GM19240 (cell line): ENCODE measurements around the gene TCF7L2.

ENCODE experiments used
- DNase-seq: peaks from one replicate; pipeline ENCODE4 v3.0.0; 2011; ENCODE audit warnings: low spot score; ENCODE audit not compliant: insufficient read length

The TCF7L2 gene

DNA sequence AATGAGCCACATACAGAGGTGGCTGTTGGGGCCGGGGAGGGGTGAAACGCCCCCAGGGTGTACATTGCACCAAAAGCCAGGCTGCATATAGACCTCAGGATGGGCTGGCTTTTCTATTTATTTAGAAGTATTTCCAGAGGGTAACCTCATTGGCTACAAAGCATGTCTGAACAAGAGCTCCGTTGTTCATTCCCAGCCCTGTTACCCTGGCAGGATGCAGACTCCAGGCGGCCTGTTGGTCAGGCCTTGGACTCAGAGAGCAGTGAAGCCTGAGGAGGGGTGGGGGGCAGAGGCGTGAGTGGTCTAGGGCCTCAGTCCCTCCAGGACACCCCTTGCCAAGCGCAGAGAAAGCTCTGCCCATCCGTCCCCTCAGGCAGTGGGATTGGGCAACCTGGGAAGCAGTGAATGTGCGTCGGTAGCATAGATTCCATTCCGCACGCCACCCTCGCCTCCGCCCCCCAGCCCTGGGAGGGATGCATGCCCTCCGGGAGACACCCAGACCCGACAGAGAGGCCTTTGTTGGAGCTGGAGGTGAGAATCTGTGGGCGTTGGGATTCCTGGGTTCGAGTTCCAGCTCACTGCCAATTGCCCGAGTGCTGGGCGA lies 41.9 kb downstream of the TCF7L2 start:
- DNase-seq, result no peak

GRCh38 chr10:112996462-112996861 lies 46.4 kb downstream of the TCF7L2 start:
- no peak for DNase-seq

DNA sequence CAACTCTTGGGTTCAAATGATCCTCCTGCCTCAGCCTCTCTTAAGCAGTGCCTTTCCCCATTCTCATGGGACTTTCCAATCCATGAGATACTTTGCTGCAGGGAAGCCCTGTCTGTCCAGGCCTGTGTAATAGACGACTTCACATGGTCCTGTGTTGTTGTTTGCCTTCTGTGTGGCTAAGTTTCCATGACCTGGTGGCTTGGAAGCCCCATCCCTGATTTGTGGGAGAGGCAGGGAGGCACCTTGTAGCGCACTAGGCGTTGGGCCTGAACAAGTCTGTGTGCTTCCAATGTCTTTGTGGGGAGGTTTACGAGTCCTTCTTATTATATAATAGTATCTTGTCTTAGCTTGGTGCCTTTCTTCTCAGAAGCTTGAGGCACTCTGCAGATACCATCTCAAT lies 49.1 kb downstream of the TCF7L2 start:
- DNase-seq, result no peak

DNA sequence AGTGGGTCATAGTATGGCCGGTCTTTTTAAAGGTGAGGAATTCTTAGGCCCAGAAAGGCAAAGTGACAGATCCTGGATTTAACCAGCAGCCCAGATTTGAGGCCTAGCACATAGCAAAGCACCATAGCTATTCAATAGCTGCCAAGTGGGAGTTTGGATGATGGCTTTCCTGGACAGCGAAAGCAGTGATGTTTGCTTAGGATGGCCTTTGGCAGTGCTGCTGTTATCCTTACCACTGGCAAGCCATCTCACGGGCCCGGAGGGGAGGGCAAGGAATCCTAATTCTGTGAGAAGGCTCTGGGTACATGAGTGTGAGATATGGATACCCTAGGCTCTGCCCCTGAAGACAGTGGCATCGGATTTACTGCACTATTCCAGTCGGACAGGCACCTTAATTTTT lies 50.4 kb downstream of the TCF7L2 start:
- no peak for DNase-seq

DNA sequence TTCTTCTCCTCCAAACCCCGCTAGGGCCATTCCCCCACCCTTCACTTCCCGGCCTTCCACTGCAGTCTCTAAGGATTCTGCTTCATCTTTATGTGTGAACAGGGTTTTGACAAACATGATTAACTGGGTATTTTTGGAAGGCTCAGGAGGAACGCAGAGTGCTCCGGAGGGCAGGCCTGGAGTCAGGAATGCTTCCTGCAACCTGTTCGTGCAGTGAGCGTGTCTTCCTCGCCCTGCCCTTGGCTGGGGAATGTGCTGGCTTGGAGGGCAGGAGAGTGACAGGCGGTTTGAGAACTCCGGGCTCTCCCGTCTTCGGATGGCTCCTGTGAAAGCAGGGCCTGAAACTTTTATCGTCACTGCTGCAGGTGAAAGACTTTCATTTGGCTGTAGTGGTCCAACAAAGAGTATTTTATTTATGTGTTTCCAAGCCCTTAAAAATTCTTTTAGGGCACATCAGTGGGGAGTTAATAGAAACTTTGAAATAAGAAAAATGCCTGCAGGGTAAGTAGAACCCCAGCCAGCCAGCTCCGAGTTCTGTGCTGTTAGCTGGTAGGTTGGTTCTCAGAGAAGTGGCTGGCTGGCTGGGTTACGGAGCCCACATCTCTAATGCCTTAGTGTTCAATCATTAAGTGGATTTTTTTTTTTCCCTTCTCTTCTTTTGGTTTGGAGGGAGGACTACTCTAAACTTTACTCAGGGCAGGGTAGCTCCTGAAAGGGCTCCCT lies 51.0 kb downstream of the TCF7L2 start:
- no peak for DNase-seq

GRCh38 chr10:113001599-113002448 lies 51.8 kb downstream of the TCF7L2 start:
- DNase-seq, result no peak

- DNase-seq, result no peak
Measured at GRCh38 chr10:113002449-113002777, 52.4 kb downstream of the TCF7L2 start.

DNA sequence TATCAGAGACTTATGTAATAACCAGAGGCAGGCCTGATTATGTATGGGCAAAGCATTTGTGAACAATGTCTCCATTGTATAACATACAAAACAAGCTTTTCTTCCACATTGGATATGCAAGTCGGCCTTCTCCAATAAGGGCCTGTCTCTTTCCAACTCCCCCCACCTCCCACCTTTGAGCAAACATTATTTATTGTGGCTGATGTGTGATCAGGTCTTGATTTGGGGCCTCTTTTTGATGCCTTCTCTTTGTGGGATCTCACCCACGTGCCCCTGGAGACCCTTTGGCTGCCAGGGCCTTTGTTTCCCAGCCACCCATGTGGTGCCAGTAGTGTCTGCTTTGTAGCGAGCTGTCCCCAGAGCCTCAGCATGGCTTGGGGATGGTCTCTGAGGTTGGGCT lies 53.0 kb downstream of the TCF7L2 start:
- no peak for DNase-seq

GRCh38 chr10:113004069-113004618 lies 54.1 kb downstream of the TCF7L2 start:
- no peak for DNase-seq

DNA sequence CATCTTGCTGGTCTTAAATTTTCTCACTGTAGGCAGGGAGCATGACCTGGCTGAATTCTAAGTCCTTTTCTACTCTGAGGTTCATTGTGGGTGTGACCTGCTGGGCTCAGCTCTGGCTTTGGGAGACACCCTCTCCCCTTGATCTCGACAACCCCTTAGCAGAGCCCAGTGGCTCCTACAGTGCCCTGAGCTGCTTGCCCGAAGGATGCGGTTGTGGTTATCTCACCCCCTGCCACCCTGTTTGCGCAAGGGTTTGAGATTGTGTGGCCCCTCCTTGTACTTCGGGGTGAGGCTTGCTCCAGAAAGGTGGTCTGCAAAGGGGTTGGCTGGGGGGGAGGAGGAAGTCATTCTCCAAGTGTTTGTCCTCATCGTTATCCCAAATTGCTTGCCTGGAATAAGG lies 55.3 kb downstream of the TCF7L2 start:
- DNase-seq, result no peak

- no peak for DNase-seq
Measured at GRCh38 chr10:113006656-113007342, 56.8 kb downstream of the TCF7L2 start.

GRCh38 chr10:113007343-113007771 lies 57.3 kb downstream of the TCF7L2 start:
- no peak for DNase-seq

DNA sequence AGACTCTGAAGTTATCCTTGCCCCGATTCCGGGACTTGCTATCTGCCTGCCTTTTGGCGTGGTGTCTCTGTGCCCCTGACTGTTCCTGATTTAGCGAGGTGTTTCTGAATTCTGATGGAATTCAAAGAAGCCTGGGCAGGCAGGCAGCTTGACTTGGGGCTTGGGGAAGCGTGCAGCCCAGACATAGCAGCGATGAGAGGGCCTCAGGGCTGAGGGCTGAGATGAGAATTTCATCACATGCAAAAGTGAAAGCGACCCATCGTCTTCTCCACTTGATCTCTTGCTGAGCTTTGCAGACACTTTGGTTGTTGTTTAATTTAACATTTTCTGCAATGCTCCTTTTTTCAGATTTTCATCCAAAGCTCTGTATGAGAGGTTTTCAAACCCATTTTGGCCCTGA lies 57.8 kb downstream of the TCF7L2 start:
- no peak for DNase-seq

- DNase-seq, result no peak
Measured at GRCh38 chr10:113011592-113012374, 61.7 kb downstream of the TCF7L2 start.

- DNase-seq, result no peak
Measured at GRCh38 chr10:113015201-113015600, 65.2 kb downstream of the TCF7L2 start.

- DNase-seq, result no peak
Measured at GRCh38 chr10:113017376-113017775, 67.3 kb downstream of the TCF7L2 start.

DNA sequence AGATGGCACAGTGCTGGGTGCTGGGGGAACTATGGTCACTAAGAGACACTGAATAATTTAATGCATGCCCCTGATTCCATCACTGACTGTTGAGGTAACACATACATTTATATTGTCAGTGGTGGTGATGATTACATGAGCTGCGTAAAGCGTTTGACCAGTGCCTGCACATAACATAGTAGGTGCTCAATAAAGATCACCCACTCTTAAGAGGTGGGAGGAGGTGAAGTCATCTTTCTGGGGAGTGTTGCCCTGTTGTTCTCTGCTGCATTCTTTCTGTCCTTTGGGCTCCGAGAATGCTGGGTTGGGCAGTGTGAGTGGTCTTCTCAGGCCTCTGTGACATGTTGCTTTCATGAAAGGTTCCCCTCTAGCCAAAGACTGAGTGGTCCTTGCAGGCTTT lies 68.0 kb downstream of the TCF7L2 start:
- no peak for DNase-seq

- DNase-seq, result no peak
Measured at GRCh38 chr10:113019096-113019495, 69.0 kb downstream of the TCF7L2 start.

DNA sequence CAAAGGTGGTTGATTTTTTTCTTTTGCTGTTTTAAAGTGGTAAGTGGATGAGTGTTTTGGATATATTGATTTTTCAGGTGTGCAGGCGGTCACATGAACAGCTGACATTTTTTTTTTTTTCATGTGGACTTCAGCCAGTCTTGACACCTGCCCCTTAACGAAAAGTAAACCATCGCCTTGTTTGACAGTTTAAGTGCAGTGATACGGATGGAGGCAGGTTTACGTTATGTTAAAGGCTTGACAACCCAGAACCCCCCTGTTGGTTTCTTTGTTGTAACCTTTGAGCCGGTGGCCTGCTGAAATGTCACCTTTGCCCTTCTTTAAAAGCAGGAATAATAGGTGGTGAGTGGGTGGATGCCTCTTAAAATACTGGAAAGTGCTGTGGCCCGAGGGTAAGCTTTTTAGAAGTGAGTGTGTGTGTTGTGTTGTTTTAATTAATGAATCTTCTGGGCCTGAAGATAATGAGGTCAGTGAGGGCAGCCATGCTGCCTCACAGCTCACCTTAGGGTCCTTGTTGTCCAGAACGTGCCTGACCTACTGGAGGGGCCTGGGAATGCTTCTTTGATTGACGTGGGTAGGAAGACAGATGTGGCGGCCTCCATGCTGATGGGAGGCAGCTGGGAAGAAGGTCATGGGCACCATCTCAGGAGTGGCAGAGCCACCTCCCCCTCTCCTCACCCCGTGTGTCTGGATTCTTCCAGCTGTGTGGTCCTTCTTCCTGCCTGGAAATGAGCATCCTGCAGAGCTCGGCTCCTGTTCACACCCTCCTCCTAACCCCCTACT lies 69.8 kb downstream of the TCF7L2 start:
- DNase-seq, result no peak

- no peak for DNase-seq
Measured at GRCh38 chr10:113020475-113020753, 70.4 kb downstream of the TCF7L2 start.
